ENCODE data around the gene DIPK1C. TPM values are rescaled to one million over a fixed set of nuclear protein-coding genes. Genes with fewer than 3 reads are reported as not detected.
A peak's percentile ranks its signal among the peaks of the same experiment; 100 is the strongest.

The DIPK1C gene
- total and polyA plus RNA-seq, 9 of the 15 experiments (the other 6 are each of a cell fraction or from before 2014, with no cell fraction given): 0.04 to 0.32 (median 0.15) TPM; not detected in 2

- intact Hi-C loops (cut with micrococcal nuclease): no loop called here
- FAIRE-seq: no peak
- Histone ChIP-seq H3K9ac (ENCODE audit: insufficient read depth in 1 of 2, low read depth in 2 of 2, low read length in 2 of 2) (0 out of 4 replicates have a peak overlapping the region, but pooled peaks of 1 of the 2 experiments have one; percentile 44), H3K9me1 (ENCODE audit: control insufficient read depth, insufficient read depth, low read length) (no peaks in the 10 kb centered on the region), H3K4me3 (no peak overlapping the region), H3K27ac (ENCODE audit: extremely low read depth, low read depth, low read length) (no peak overlapping the region), H3K4me1 (replicated peaks in 1 of 2; ENCODE audit: control insufficient read depth in 2 of 2, insufficient read depth in 2 of 2, low read length in 2 of 2) (peaks cover 13 to 19% of the 10 kb centered on the region in 2 experiments; a peak in 4 of 5 replicates), H3K9me3 (replicated peaks; ENCODE audit: control insufficient read depth, insufficient read depth, low read depth, low read length) (no peaks in the 10 kb centered on the region), H2AFZ (ENCODE audit: low read depth, low read length) (no peak overlapping the region), H3K27me3 (ENCODE audit: control insufficient read depth in 2 of 2, insufficient read depth in 2 of 2, low read length in 2 of 2) (no peaks in the 10 kb centered on the region), H3K79me2 (ENCODE audit: control insufficient read depth, insufficient read depth, low read length) (peaks cover 44% of the 10 kb centered on the region), H3K4me2 (ENCODE audit: insufficient read depth, low read length) (no peak overlapping the region), H4K20me1 (replicated peaks; ENCODE audit: control insufficient read depth, insufficient read depth, low read length) (no peaks in the 10 kb centered on the region), H3K36me3 (ENCODE audit: control insufficient read depth, insufficient read depth, low read length) (peaks cover 62% of the 10 kb centered on the region; the same call in 2 of the 3 replicates)
- no peak for DNase-seq (ENCODE audit: extremely low read depth in 1 of 4, low spot score in 3 of 4)
- POLR2A ChIA-PET: no interaction called here
- CTCF ChIA-PET (ENCODE audit: low intra/inter-chr PET ratio): no interaction called here
- in situ Hi-C loops (cut with MboI): no loop called here
- ATAC-seq: no peak
- BruUV-seq (replicated peaks): no TSS peak
- 79% methylated on average over 3 of the region's 6 CpGs for WGBS (ENCODE audit: insufficient coverage, low coverage, missing lambda C conversion rate)
- TF ChIP-seq U2AF1 (optimal IDR thresholded peaks at IDR 0.05; ENCODE audit: low read depth, low read length) (no peak), POLR3A (IDR thresholded peaks at IDR 0.05; ENCODE audit: borderline replicate concordance, extremely low read depth, insufficient read depth, insufficient read length) (no peak), SMAD2 (IDR thresholded peaks at IDR 0.05; ENCODE audit: low read depth, low read length) (no peak), NKRF (IDR thresholded peaks at IDR 0.05; ENCODE audit: borderline replicate concordance) (no peak), FOXA3 (CRISPR knock-in tag; conservative IDR thresholded peaks at IDR 0.05 in 1 of 2, IDR thresholded peaks at IDR 0.05 in 1 of 2) (no peak), CBX1 (IDR thresholded peaks at IDR 0.05; ENCODE audit: low read depth) (no peak), ZNF174 (CRISPR knock-in tag; IDR thresholded peaks at IDR 0.05) (no peak), ZNF280A (IDR thresholded peaks at IDR 0.05; ENCODE audit: low read depth, partially characterized antibody) (no peak), ZBTB2 (IDR thresholded peaks at IDR 0.05) (no peak), ARNT (IDR thresholded peaks at IDR 0.05) (no peak), CTCFL (IDR thresholded peaks at IDR 0.05; ENCODE audit: borderline replicate concordance, insufficient read depth, low read depth, low read length, poor library complexity, severe bottlenecking) (no peak), ZBTB26 (CRISPR knock-in tag; IDR thresholded peaks at IDR 0.05) (no peak), MEIS2 (IDR thresholded peaks at IDR 0.05; ENCODE audit: partially characterized antibody) (no peak)
Measured at GRCh38 chr18:74500372-74500771, 43.3 kb upstream of the DIPK1C start.
